ENCODE data around the gene DNMT3L. TPM values are rescaled to one million over a fixed set of nuclear protein-coding genes. Genes with fewer than 3 reads are reported as not detected.

Gene DNMT3L
- total RNA-seq, 4 donors from 2014 or later, result not detected

DNA sequence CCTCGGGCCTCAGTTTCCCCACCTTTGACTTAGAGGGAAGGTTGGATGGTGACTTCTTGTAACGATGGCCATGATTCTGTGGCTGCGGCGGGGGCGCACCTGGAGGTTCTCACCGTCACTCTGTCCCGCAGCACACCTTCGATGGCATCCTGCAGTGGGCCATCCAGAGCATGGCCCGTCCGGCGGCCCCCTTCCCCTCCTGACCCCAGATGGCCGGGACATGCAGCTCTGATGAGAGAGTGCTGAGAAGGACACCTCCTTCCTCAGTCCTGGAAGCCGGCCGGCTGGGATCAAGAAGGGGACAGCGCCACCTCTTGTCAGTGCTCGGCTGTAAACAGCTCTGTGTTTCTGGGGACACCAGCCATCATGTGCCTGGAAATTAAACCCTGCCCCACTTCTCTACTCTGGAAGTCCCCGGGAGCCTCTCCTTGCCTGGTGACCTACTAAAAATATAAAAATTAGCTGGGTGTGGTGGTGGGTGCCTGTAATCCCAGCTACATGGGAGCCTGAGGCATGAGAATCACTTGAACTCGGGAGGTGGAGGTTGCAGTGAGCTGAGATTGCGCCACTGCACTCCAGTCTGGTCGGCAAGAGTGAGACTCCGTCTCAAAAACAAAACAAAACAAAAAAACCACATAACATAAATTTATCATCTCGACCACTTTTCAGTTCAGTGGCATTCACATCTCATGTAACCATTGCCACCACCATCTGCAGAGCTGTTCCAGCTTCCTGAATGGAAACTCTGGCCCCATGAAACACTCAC is 36.0 kb upstream of the DNMT3L start:
- no peaks in the 10 kb centered on the region for H3K9me3 ChIP-seq
- H3K36me3 ChIP-seq, result no peaks in the 10 kb centered on the region
- H3K4me3 ChIP-seq, result no peak overlapping the region
- 25 to 36% methylated on average over 5 to 13 of the region's 22 CpGs for WGBS, 2 donors (ENCODE audit: low coverage in 1 of 2)
- TF ChIP-seq, protein P1, sequence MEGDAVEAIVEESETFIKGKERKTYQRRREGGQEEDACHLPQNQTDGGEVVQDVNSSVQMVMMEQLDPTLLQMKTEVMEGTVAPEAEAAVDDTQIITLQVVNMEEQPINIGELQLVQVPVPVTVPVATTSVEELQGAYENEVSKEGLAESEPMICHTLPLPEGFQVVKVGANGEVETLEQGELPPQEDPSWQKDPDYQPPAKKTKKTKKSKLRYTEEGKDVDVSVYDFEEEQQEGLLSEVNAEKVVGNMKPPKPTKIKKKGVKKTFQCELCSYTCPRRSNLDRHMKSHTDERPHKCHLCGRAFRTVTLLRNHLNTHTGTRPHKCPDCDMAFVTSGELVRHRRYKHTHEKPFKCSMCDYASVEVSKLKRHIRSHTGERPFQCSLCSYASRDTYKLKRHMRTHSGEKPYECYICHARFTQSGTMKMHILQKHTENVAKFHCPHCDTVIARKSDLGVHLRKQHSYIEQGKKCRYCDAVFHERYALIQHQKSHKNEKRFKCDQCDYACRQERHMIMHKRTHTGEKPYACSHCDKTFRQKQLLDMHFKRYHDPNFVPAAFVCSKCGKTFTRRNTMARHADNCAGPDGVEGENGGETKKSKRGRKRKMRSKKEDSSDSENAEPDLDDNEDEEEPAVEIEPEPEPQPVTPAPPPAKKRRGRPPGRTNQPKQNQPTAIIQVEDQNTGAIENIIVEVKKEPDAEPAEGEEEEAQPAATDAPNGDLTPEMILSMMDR (IDR thresholded peaks at IDR 0.05), result peak in 3 of 4 experiments; percentile 74 to 83 (median 79)
- TF ChIP-seq POLR2AphosphoS5 (IDR thresholded peaks at IDR 0.05), result no peak
- H3K4me1 ChIP-seq, result peaks cover 0 to 62% (median 25%) of the 10 kb centered on the region in 3 donors
- H3K27me3 ChIP-seq, result peaks cover 47% of the 10 kb centered on the region
- H3K27ac ChIP-seq, result no peak overlapping the region
- ATAC-seq, result peak; percentile 58

DNA sequence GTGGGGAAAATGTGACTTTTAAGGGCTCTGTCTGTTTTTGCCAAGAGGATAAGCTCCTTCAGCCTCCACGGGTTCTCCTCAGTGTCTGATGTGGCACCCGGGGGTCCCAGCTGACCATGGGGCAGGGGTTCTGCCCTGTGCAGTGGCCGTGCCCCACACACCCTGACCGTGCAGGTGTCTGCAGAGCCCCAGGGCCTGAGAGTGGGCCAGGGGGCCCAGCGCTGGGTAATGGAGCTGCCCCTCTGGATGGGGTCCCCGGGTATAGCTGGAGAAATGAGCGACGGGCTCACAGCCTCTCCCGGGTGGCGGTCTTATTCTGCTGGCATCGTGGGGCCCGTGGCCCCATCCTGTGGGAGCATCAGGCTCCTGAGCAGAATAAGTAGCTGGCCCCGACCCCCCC is 35.2 kb upstream of the DNMT3L start:
- H3K27ac ChIP-seq, result no peak overlapping the region
- peaks cover 0 to 55% (median 20%) of the 10 kb centered on the region in 3 donors for H3K4me1 ChIP-seq
- no peaks in the 10 kb centered on the region for H3K9me3 ChIP-seq
- peaks cover 51% of the 10 kb centered on the region for H3K27me3 ChIP-seq
- ATAC-seq, result no peak
- TF ChIP-seq, protein P1 (IDR thresholded peaks at IDR 0.05), result no peak
- TF ChIP-seq POLR2A (IDR thresholded peaks at IDR 0.05) (no peak), EP300 (IDR thresholded peaks at IDR 0.05) (no peak), POLR2AphosphoS5 (IDR thresholded peaks at IDR 0.05) (no peak)
- no peaks in the 10 kb centered on the region for H3K36me3 ChIP-seq
- WGBS, 2 donors (ENCODE audit: low coverage in 1 of 2), result no CpG with 5 or more reads among the region's 13 CpGs
- no peak overlapping the region for H3K4me3 ChIP-seq

DNA sequence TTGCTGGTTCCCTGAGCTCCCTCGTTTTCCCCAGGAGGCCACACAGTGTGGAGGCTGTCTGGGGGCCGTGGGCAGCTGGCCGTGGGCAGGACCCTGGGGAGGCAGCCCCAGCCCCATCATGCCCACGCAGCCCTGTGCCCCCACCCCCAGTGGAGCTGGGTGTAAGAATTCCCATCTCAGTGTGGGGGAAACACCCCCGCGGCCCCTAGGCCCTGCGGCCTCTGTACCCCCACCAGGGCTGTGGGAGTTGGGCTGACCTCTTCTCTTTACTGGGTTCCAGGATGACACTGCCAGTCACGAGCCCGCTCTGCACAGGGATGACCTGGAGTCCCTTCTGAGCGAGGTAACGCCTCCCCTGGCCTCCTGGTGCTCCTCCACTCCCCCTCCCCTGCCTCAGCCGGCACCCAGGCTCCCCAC is 34.4 kb upstream of the DNMT3L start:
- Histone ChIP-seq H3K36me3 (no peaks in the 10 kb centered on the region), H3K27me3 (peaks cover 51% of the 10 kb centered on the region), H3K9me3 (no peaks in the 10 kb centered on the region), H3K4me3 (no peak overlapping the region), H3K4me1 (peaks cover 0 to 46% (median 13%) of the 10 kb centered on the region in 3 donors), H3K27ac (no peak overlapping the region)
- no peak for ATAC-seq
- TF ChIP-seq POLR2A (IDR thresholded peaks at IDR 0.05), result no peak
- TF ChIP-seq, protein P1 (IDR thresholded peaks at IDR 0.05), result no peak
- no peak for TF ChIP-seq POLR2AphosphoS5 (IDR thresholded peaks at IDR 0.05)
- no peak for TF ChIP-seq EP300 (IDR thresholded peaks at IDR 0.05)
- 80% methylated on average over 2 of the region's 12 CpGs; no CpG with 5 or more reads in 1 of the 2 donors for WGBS, 2 donors (ENCODE audit: low coverage in 1 of 2)

DNA sequence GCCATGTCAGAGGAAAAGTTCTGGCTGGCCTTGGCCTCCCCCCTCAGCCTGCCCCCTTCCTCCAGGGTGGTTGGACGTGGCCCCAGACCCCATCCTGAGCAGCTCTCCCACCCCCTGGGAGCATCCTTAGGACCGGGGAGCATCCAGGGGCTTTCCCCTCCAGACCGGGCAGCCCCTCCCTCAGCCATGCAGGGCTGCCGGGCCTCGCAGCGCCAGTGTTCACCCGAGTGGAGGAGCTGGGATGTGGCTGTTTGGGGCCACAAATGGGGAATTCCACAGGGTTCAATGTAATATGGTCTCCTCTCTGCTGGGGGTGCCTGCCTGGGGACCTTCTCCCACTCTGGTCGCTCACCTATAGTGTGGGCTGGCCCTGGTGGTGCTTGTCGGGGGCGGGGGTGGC is 33.9 kb upstream of the DNMT3L start:
- no CpG with 5 or more reads among the region's 10 CpGs for WGBS, 2 donors (ENCODE audit: low coverage in 1 of 2)
- H3K4me3 ChIP-seq, result no peak overlapping the region
- H3K36me3 ChIP-seq, result no peaks in the 10 kb centered on the region
- no peak for TF ChIP-seq EP300 (IDR thresholded peaks at IDR 0.05)
- TF ChIP-seq, protein P1 (IDR thresholded peaks at IDR 0.05), result no peak
- TF ChIP-seq POLR2A (IDR thresholded peaks at IDR 0.05), result no peak
- TF ChIP-seq POLR2AphosphoS5 (IDR thresholded peaks at IDR 0.05), result no peak
- no peaks in the 10 kb centered on the region for H3K9me3 ChIP-seq
- peaks cover 51% of the 10 kb centered on the region for H3K27me3 ChIP-seq
- no peak for ATAC-seq
- no peak overlapping the region for H3K27ac ChIP-seq
- H3K4me1 ChIP-seq, result peaks cover 0 to 42% (median 9%) of the 10 kb centered on the region in 3 donors

DNA sequence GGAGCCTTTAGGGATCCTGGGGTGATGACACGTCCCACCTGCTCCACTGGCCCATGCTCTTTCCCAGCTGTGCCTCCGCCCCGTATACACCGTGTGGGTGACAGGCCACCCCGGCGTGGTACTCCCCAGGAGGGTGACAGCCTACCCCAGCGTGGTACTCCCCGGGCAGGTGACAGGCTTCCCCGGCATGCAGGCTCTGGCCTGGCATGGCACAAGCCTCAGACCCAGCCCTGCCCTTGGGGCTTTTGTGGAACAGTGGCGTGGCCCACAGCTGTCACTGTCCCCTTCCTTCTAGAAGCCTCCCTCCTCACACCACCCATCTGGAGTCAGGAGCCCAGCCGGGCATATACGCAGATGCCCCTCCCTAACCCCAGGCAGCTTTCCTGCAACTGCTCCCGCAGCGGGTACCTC is 33.5 kb upstream of the DNMT3L start:
- Histone ChIP-seq H3K4me1 (peaks cover 0 to 39% (median 8%) of the 10 kb centered on the region in 3 donors), H3K36me3 (no peaks in the 10 kb centered on the region), H3K9me3 (no peaks in the 10 kb centered on the region), H3K27ac (no peak overlapping the region), H3K4me3 (no peak overlapping the region), H3K27me3 (peaks cover 51% of the 10 kb centered on the region)
- TF ChIP-seq, protein P1 (IDR thresholded peaks at IDR 0.05), result no peak
- TF ChIP-seq POLR2AphosphoS5 (IDR thresholded peaks at IDR 0.05) (no peak), EP300 (IDR thresholded peaks at IDR 0.05) (no peak), POLR2A (IDR thresholded peaks at IDR 0.05) (no peak)
- WGBS, 2 donors (ENCODE audit: low coverage in 1 of 2), result 33% methylated on average over 1 of the region's 14 CpGs; no CpG with 5 or more reads in 1 of the 2 donors
- no peak for ATAC-seq
